Heart left ventricle (tissue), 16 donors: ENCODE measurements around the gene HMGN2. TPM values are rescaled to one million over a fixed set of nuclear protein-coding genes. Genes with fewer than 3 reads are reported as not detected.

Source experiments
- ATAC-seq, 4 donors: fragments of 200-7000 bp; cut with Tn5 transposase; one replicate each; pipeline ENCODE4 v1.9.1; 2020 to 2022; ENCODE audit warnings: moderate library complexity in 4 of 4, mild to moderate bottlenecking in 3 of 4, moderate number of reproducible peaks in 1 of 4
- DNase-seq, 5 donors: peaks; one replicate each; pipeline ENCODE4 v3.0.0-alpha.2; 2020
- H3K27ac ChIP-seq, 12 donors: fragments of 200-600 bp; sonication (generic) in 4 of 12; one replicate each; pipeline versions ENCODE4 v1.5.0 to v1.8.0; 2016 to 2022; ENCODE audit warnings: mild to moderate bottlenecking in 2 of 12
- H3K27me3 ChIP-seq, 9 donors: fragments of 200-600 bp; sonication (generic) in 2 of 9; one replicate each; pipeline versions ENCODE4 v1.5.1 to v1.8.0; 2016 to 2022; ENCODE audit warnings: mild to moderate bottlenecking in 3 of 9
- H3K36me3 ChIP-seq, 9 donors: fragments of 200-600 bp; sonication (generic) in 2 of 9; one replicate each; pipeline versions ENCODE4 v1.5.0 to v1.8.0; 2018 to 2022; ENCODE audit warnings: mild to moderate bottlenecking in 2 of 9
- H3K4me1 ChIP-seq, 12 donors: fragments of 200-600 bp; sonication (generic) in 4 of 12; one replicate each; pipeline versions ENCODE4 v1.5.0 to v1.8.0; 2016 to 2022; ENCODE audit warnings: mild to moderate bottlenecking in 3 of 12
- H3K4me3 ChIP-seq, 12 donors: fragments of 200-600 bp; sonication (generic) in 4 of 12; one replicate each; pipeline versions ENCODE4 v1.5.0 to v1.8.0; 2017 to 2022; ENCODE audit warnings: mild to moderate bottlenecking in 9 of 12, moderate library complexity in 4 of 12
- H3K9me3 ChIP-seq, 12 donors: fragments of 200-600 bp; sonication (generic) in 4 of 12; one replicate each; pipeline versions ENCODE4 v1.5.0 to v1.8.0; 2016 to 2022; ENCODE audit warnings: mild to moderate bottlenecking in 1 of 12
- POLR2A ChIP-seq, 2 donors: fragments of 450-650 bp; IDR thresholded peaks; one replicate each; pipeline ENCODE4 v1.6.1; 2017; ENCODE audit warnings: antibody characterized with exemption in 2 of 2, mild to moderate bottlenecking in 2 of 2, moderate library complexity in 2 of 2
- WGBS, 4 donors: extraction: QIAGEN DNeasy Blood & Tissue Kit in 2 of 4; methylation state at CpG; one replicate each; pipeline versions ENCODE4 v1.1.5 to v1.1.7; 2013 to 2018; 5-methylcytosine and 5-hydroxymethylcytosine counted together
- intact Hi-C, 10 donors: fragments of 100-400 bp; cut with DNase I; formaldehyde crosslinking; loops; one replicate each; pipeline versions ENCODE4 v1.11.1 to v1.14.2; 2022
- polyA plus RNA-seq, 2 donors: library from polyadenylated mRNA; stranded (reverse); fragments of 200-250 nt; gene quantifications; one replicate each; pipeline ENCODE4 v1.2.3, GENCODE V29; 2013
- total RNA-seq, 9 donors: library from RNA; depleted of rRNA in 2 of 9; stranded (reverse); fragments of >200 nt in 2 of 9; fragmentation: NEBNext Ultra II Directional in 3 of 9; extraction: Animal tissue kit (Norgen Biotek cat#: 25700) in 3 of 9; gene quantifications; one replicate each; pipeline versions ENCODE4 v1.1.0 to v1.2.4, GENCODE V29; 2016 to 2023
- TF ChIP-seq, protein P1 (sequence below), 12 donors: fragments of 200-600 bp; sonication (generic) in 4 of 12; IDR thresholded peaks; one replicate each; pipeline versions ENCODE4 v1.5.0 to v1.8.0; 2018 to 2022; ENCODE audit warnings: antibody characterized with exemption in 12 of 12, mild to moderate bottlenecking in 5 of 12
- donor health status: ischemic (EF 13 %, LVEDD 7.1; RV severe dilation, severe dysfunction).
- donor health status: healthy with polysubstance abuse.
- donor health status: DM: no; HTN: yes; CAD: no.
- donor health status: DM: no; HTN: no; CAD: no.
- donor health status: ischemic (EF 25% LVEDD 6.9; RV normal size, moderate dysfunction).
- donor health status: ischemic (EF 25% LVEDD 5.7; RV mildly dilated, moderate dysfunction).
- donor health status: healthy.
- donor health status: DM: yes; HTN: yes; CAD: no.
- donor health status: ischemic (EF 35%, LVEDD 5.7; RV mildly dilated, moderate dysfunction).
- donor health status: nonischemic (EF 11% LVEDD 7.7; RV severe dilation, severe dysfunction).
- donor health status: DM: yes; HTN: yes; CAD: no.
- donor health status: PGD.
- donor health status: ischemic (EF 29% LVEDD 5.4; RV normal size, mild dysfunction).
- donor health status: nonischemic (EF 23%, LVEDD 6.1; RV moderate dilation, normal function).

Gene HMGN2
- total and polyA plus RNA-seq, 11 donors = 66.3 to 256 (median 123) TPM

- Histone ChIP-seq H3K36me3 (peaks cover 0 to 95% (median 86%) of the 10 kb centered on the region in 9 donors), H3K9me3 (no peaks in the 10 kb centered on the region), H3K27ac (peak overlapping the region in 11 of 12 donors; percentile 3 to 79 (median 63)), H3K27me3 (no peaks in the 10 kb centered on the region), H3K4me1 (peaks cover 0 to 14% (median 0%) of the 10 kb centered on the region in 12 donors), H3K4me3 (no peak overlapping the region)
- TF ChIP-seq POLR2A (IDR thresholded peaks at IDR 0.05) = no peak
- TF ChIP-seq, protein P1, sequence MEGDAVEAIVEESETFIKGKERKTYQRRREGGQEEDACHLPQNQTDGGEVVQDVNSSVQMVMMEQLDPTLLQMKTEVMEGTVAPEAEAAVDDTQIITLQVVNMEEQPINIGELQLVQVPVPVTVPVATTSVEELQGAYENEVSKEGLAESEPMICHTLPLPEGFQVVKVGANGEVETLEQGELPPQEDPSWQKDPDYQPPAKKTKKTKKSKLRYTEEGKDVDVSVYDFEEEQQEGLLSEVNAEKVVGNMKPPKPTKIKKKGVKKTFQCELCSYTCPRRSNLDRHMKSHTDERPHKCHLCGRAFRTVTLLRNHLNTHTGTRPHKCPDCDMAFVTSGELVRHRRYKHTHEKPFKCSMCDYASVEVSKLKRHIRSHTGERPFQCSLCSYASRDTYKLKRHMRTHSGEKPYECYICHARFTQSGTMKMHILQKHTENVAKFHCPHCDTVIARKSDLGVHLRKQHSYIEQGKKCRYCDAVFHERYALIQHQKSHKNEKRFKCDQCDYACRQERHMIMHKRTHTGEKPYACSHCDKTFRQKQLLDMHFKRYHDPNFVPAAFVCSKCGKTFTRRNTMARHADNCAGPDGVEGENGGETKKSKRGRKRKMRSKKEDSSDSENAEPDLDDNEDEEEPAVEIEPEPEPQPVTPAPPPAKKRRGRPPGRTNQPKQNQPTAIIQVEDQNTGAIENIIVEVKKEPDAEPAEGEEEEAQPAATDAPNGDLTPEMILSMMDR (IDR thresholded peaks at IDR 0.05) = no peak
- DNase-seq = peak in 2 of 5 donors; percentile 12 to 37
- ATAC-seq = peak; percentile 73 to 92 (median 90)
- intact Hi-C loops = no loop called here
- WGBS, 4 donors = 56 to 64% (median 60%) methylated on average over 3 of the region's 3 CpGs
These were observed 12.6 kb upstream of the HMGN2 start for GRCh38 chr1:26459573-26460031.

DNA sequence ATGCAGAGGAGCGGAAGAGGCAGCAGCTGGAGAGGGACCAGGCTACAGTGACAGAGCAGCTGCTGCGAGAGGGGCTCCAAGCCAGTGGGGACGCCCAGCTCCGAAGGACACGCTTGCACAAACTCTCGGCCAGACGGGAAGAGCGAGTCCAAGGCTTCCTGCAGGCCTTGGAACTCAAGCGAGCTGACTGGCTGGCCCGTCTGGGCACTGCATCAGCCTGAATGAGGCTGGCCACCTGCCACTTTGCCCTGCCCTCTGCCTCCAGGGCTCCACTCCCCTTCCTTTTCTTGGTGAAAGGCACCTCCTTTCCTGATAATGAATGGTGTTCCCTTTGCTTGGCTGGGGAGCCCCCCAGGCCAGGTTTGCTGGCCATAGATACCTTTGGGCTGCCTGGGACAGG lies 3.3 kb upstream of the HMGN2 start:
- Histone ChIP-seq H3K4me3 (no peak overlapping the region), H3K27ac (no peak overlapping the region), H3K36me3 (peaks cover 3 to 68% (median 60%) of the 10 kb centered on the region in 9 donors), H3K27me3 (no peaks in the 10 kb centered on the region), H3K9me3 (no peaks in the 10 kb centered on the region), H3K4me1 (peaks cover 0 to 38% (median 25%) of the 10 kb centered on the region in 12 donors)
- intact Hi-C loops = loop anchor here in 1 of 10 donors (5.0 kb wide), 1 partner anchor 37 kb away; the partner anchor contains the start of gene DHDDS
- TF ChIP-seq, protein P1 (IDR thresholded peaks at IDR 0.05) = no peak
- TF ChIP-seq POLR2A (IDR thresholded peaks at IDR 0.05) = no peak
- ATAC-seq (no peak), DNase-seq (no peak)
- WGBS, 4 donors = 64 to 85% (median 75%) methylated on average over 6 to 10 of the region's 10 CpGs

DNA sequence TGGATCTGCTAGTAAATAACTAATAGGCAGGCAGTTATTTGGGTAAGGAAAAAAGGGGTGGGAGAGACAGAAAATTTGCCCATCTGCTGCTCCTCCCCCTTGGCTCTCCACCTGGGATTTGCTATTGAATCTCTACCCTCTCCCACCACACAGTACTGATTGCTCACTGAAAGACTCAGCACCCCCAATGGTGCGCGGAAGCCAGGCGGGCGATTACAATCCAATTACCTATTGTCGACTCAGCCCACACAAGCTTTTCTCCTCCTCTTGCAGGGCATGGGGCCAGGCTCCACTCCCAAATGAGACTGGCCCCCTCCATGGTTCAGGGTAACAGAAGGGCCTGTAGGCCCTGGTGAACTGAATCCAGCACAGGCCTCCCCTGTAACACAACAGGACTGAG lies 2.7 kb upstream of the HMGN2 start:
- ATAC-seq = no peak
- no peak for DNase-seq
- 89 to 95% (median 92%) methylated on average over 5 of the region's 5 CpGs for whole genome bisulfite sequencing, 4 donors
- Histone ChIP-seq H3K4me1 (peaks cover 0 to 40% (median 31%) of the 10 kb centered on the region in 12 donors), H3K27ac (no peak overlapping the region), H3K36me3 (peaks cover 3 to 68% (median 60%) of the 10 kb centered on the region in 9 donors), H3K4me3 (no peak overlapping the region), H3K27me3 (no peaks in the 10 kb centered on the region), H3K9me3 (no peaks in the 10 kb centered on the region)
- intact Hi-C loops = loop anchor here in 1 of 10 donors (5.0 kb wide), 1 partner anchor 37 kb away; the partner anchor contains the start of gene DHDDS
- TF ChIP-seq POLR2A (IDR thresholded peaks at IDR 0.05) = no peak
- TF ChIP-seq, protein P1 (IDR thresholded peaks at IDR 0.05) = no peak

DNA sequence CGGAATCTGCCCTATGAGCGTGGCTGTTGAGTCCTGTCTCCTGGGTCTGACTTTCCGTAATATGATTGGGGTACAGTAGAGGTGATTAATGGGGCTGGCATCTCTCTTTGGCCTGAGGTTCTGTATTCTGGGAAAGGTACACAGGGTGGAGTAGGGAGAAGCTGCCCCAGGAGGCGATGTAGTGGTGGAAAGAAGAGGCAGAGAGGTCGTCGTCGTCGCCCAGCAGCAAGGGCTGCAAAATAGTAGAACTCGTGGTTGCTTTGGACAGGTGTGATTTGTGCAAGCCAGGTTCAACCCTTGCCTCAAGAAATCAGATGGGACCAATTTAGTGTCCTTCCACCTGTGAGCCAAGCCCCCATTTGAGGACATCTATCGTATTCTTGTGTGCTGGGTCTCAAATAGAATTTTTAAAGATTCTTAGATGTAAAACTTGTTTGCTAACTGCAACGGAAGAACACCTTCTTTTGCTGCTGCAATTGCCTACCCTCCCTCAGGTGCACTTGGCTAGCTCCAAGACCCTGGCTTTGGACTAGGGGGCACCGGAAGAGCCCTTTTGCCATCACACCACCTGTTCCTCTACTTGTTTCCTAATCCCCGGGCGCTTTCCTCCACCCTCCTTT lies 1.3 kb upstream of the HMGN2 start:
- WGBS, 4 donors = 44 to 56% (median 47%) methylated on average over 14 of the region's 14 CpGs
- Histone ChIP-seq H3K27ac (peak overlapping the region in 3 of 12 donors; percentile 92 to 100 (median 99)), H3K4me3 (peak overlapping the region in 8 of 12 donors; percentile 67 to 100 (median 88)), H3K27me3 (no peaks in the 10 kb centered on the region), H3K36me3 (peaks cover 0 to 62% (median 54%) of the 10 kb centered on the region in 9 donors), H3K9me3 (no peaks in the 10 kb centered on the region), H3K4me1 (peaks cover 0 to 41% (median 33%) of the 10 kb centered on the region in 12 donors)
- TF ChIP-seq POLR2A (IDR thresholded peaks at IDR 0.05) = no peak
- TF ChIP-seq, protein P1 (IDR thresholded peaks at IDR 0.05) = no peak
- intact Hi-C loops = loop anchor here in 1 of 10 donors (5.0 kb wide), 1 partner anchor 39 kb away; the partner anchor contains the start of gene DHDDS
- DNase-seq (no peak), ATAC-seq (no peak)
